HUDEP-2 (cell line): ENCODE data around the gene EFCAB7.

Experiments used
- DNase-seq, 76 experiments: peaks; one replicate each; lab custom pipeline; 2025; ENCODE audit not compliant: unreplicated experiment in 76 of 76; lab: John Stamatoyannopoulos, UW

EFCAB7 gene

DNA sequence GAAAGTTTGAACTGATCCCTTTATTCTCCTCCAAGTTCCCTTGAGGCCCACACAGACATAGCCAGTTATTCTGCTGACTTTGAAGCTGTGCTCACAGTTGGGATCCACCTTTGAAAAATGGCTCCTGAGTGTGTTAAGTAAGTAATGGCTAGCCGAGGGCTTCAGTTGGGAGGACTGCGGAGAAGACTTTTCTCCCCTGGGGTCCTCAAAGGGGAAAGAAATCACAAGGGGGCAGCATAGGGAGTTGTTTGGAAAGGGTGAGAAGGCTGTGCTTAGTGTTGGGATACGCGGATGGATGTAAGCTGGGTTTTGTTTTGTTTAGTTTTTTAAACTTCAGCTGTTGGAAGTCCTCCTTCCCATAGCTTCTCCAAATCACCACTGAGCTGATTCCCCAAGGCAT is 78.1 kb downstream of the EFCAB7 start:
- no peak for DNase-seq

DNA sequence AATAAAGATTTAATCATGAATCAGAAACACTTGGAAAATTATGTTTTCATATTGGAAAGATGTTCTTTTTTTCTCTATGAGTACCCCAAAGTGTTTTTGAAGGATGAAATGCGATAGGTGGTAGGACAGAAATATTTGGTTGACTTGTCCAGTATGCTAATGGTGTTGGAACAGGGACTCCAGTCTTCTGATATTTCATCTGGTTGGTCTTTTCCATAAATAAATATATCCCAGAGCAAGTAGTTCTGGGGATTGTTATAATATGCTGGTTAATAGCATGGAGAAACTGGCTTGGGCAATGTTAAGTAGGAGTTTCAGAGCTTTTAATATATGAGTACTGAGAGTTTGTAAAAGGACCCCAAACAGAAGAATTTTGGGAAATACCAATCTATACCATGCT is 78.6 kb downstream of the EFCAB7 start:
- no peak for DNase-seq

DNA sequence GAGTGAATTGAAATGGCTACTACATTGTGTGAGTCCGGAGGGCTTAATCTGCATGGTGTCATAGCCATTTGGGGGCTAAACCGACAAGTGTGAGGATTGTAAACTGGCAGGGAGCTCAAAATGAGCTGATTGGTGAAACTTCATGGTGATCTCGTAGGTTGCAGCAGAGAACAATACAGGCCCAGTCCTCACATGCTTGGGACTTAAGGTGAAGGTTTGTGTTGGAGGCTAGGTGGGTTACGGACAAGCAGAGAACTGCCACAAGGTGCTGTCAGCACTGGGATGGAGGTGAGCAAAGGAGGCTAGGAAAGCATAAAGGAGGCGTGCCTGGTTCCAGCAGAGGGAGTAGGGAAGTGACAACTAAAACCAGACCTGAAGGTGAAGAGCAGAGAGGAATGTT is 79.3 kb downstream of the EFCAB7 start:
- DNase-seq = no peak

DNA sequence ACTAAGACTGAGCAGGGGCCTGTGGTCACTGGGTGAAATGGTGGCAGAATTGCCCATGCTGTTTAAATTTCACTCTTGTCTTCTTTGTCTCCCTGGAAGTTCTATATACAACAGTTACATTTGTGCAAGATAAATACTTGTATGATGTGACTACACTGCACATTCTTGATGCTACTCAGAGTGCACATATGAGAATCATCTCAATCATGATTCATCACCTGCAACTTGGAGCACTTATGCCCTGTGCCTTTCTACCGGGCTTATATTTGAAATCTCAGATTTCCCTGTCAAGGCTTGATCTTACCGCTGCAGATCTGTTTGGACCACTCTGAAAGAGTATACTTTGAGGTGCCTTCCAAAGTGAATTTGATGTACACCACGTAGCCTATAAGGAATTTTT is 80.5 kb downstream of the EFCAB7 start:
- DNase-seq = no peak

DNA sequence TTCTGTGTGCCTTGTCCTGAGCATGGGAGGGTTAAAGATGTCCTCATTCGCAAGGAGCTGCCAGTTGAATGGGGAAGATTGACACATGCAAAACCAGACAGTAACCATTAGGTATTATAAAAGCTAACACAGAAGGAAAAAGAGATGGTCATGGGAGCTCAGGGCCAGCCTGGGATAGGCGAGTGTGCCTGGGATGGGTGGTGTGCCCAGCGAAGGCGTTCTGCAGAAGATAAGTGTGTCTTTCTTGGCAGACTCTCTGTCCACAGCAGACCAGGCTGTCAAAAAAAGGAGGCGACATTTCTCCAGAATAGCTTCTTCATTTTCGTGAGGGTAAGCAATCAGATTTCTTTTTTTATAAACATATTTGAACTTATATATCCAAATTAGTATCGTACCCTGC is 84.0 kb downstream of the EFCAB7 start:
- DNase-seq = no peak

DNA sequence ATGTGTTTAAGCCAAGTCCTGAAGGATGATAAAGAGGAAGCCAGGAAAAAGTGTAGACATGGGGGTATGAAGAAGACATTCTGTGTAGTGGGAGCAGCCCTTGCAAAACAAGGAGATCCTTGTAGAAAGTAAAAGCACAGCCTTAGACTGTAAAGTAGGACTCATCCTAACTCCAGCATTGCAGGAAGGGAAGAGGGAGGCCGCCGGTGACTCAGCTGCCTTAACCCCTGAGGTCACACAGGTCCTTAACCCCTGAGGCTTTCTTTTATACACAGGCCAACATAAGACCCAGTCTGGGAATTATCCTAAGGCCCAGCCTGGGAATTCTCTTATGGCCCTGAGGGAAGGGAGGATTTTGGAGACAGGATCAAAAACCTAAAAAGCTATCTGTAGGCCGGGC is 87.9 kb downstream of the EFCAB7 start:
- DNase-seq = no peak

DNA sequence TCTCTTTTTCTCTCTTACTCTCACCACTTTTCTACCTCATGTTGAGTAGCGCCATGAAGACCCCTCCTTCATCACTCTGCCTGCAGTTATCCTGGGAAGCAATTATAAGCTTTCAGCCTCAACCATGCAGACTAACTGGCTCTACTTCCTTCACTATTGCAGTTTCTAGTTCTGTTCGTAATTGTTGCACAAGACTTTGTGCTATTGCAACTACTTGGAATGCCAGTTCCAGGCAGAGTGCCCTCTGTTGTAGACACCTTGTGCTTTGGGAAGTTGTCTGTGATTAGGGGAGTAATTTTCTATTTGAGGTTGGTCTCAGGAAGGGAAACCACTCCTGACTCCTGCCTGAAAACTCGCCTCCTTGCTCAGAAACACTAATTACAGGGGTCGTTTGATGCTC is 89.2 kb downstream of the EFCAB7 start:
- no peak for DNase-seq

DNA sequence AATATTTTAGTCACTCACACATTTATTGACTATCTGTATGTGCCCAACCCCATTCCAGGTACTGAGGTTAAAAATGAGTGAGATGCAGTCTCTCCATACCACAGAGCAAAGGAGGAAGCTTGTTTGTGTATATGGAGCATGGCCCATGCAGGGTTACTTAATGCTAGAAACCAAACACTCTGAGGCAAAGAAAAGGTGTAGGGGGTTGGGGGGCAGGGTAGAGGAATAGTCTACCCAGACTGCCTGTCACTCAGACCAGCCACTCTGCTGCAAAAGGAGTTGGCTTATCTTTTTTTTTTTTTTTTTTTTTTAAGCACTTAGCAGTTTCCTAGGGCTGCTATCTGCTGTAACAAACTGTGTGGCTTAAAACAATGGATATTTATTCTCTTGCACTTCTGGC is 89.6 kb downstream of the EFCAB7 start:
- no peak for DNase-seq

DNA sequence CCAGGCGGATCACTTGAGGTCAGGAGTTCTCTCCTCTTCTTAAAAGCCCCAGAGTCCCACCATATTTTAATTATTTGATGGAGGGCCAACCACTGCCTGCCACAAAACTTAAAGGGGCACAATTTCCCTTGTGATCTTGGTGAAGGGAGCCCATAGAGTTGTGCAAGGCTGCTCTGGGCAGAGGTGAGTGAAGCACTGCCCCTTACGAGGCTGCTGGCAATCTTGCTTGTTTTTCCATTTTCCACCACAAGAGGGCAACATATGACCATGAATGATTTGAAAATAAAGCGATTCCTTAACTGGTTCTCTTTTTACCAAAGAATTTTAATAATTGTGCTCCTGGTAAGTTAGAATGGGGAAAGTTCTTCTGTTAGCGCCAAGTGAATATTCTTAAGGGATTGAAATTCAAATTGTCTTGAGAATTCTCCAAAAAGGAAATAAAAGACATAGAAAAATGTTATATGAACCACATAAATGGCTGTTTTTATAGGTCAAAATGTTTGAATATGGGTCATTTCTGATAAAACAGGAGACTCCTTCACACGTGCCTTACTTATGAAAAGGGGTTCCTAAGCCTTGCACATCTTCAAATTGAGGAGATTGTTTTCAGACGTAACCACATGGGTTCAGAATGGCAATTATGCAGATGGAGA is 92.6 kb downstream of the EFCAB7 start:
- DNase-seq = peak in 38 of 76 experiments; percentile 1 to 70 (median 30)

DNA sequence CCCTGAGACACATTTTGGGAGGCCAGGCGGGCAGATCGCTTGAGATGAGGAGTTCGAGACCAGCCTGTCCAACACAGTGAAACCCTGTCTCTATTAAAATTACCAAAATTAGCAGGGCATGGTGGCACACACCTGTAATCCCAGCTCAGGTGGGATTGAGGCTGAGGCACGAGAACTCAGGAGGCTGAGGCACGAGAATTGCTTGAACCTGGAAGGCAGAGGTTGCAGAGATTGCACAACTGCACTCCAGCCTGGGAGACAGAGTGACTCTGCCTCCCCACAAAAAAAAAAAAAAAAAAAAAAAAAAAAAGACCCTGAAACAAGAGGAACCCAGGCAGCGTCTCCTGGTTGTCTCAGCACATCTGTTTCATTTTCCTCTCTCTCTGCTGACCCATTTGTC is 94.1 kb downstream of the EFCAB7 start:
- no peak for DNase-seq

DNA sequence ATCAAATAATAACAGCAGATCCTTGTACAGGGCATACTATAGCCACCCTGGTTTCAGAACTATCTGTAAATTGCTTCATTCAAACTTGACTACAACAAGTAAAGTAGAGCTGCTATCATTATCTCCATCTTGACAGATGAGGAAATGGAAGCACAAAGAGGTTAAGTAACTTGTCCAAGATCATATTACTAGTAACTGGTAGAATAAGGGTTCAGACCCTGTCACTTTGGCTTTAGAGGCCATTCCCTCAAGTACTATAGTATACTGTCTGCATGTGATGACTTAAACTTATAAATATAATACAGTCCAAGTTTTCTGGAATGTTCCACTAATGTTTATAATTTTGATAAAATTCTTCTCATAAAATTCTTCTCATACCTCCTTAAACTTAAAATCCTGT is 94.7 kb downstream of the EFCAB7 start:
- DNase-seq = no peak

DNA sequence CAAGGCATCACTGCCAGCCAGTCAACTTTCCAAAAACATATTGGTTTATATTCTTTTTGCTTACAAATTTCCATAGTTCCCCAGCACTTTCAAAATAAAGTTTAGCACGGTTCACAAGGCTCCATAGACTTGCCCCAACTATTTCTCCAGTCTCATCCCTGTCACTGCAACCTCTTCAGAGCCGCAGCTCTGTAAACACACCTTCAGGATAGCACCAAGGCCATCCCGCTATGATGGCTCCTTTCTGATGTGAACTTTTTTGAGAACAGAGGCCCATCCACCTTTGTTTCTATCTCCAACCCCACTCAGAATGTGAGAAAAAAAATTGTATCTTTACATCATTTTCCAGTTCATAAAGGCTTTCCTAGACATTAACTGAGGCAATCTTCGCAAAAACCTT is 96.2 kb downstream of the EFCAB7 start:
- DNase-seq = no peak

DNA sequence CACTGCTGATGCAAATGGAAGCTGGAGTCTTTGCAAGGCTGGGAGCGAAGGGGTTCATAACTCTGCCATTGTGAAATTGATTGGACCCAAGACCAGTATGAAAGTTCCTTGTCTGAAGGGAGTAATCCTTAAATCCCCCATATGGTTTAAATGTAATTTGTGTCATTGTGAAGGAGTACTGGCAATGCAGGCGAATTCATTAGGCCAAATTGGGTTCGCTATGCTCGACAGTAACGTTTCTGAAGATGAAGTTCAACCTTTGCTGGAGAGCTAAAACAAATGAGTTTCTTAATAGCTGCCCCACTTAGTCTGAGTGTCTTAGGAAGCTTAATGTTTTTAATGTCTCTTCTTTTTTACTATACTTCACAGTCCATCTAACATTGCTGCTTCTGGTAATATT is 97.3 kb downstream of the EFCAB7 start:
- no peak for DNase-seq

DNA sequence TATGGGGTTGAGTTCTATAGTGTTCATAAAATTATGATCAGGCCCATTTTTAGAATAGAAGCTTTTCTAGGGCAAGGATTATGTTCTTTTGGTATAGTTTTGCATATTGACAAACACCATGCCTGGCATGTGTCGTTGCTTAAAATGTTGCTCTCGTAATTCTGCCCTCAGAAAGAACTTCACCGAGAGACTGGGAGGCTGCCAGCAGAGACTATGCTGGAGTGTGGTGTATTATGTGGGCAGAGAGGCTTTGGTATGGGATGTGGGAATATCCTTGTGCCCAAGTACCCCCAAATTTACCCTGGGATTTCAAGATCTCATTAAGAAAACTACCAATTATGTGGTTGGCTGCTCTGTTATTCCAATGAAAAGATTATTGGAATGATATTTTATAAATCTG is 97.8 kb downstream of the EFCAB7 start:
- no peak for DNase-seq

DNA sequence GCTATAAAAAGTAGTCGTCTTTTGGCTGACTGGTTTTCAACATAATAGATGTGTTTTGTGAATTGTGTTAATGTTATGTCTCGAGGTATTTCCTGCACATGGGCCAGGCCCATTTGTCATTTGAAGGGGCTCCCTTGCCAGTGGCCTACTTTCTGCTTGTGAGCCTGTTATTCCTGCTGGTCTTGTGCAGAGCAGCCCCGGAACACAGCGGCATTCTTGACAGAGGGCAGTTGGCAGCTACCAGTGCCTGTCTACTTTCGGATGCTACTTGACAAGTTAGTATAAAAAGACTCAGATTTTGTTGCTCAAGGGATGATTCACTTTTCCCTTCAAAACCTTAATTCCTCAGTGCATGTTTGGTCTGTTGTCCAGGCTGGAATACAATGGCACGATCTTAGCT is 98.4 kb downstream of the EFCAB7 start:
- DNase-seq = no peak
